Immature natural killer cell (primary cell): ENCODE results near the gene USP3. TPM values are rescaled to one million over a fixed set of nuclear protein-coding genes. Genes with fewer than 3 reads are reported as not detected.
A peak's percentile ranks its signal among the peaks of the same experiment; 100 is the strongest.

Experiments
- DNase-seq, 3 donors: peaks; one replicate each; pipeline ENCODE4 v3.0.0; 2022; ENCODE audit warnings: mixed read lengths in 1 of 3
- H3K27ac Mint-ChIP-seq, 6 donors: one replicate each; pipeline ENCODE4 v1.8.0; 2020; ENCODE audit warnings: mixed read lengths in 6 of 6, mild to moderate bottlenecking in 5 of 6, inconsistent platforms in 4 of 6, moderate library complexity in 3 of 6
- H3K27me3 Mint-ChIP-seq, 3 donors: one replicate each; pipeline ENCODE4 v1.8.0; 2020 to 2021; ENCODE audit warnings: low read depth in 3 of 3, mild to moderate bottlenecking in 3 of 3, mixed read lengths in 3 of 3, moderate library complexity in 3 of 3, inconsistent platforms in 1 of 3
- H3K36me3 Mint-ChIP-seq, 3 donors: one replicate each; pipeline ENCODE4 v1.8.0; 2020; ENCODE audit warnings: mixed read lengths in 3 of 3, inconsistent platforms in 2 of 3, mild to moderate bottlenecking in 2 of 3
- H3K4me1 Mint-ChIP-seq, 2 donors: one replicate each; pipeline ENCODE4 v1.8.0; 2020; ENCODE audit warnings: inconsistent platforms in 2 of 2, mild to moderate bottlenecking in 2 of 2, mixed read lengths in 2 of 2, moderate library complexity in 1 of 2
- H3K4me3 Mint-ChIP-seq, 5 donors: one replicate each; pipeline ENCODE4 v1.8.0; 2020; ENCODE audit warnings: mild to moderate bottlenecking in 5 of 5, mixed read lengths in 5 of 5, inconsistent platforms in 3 of 5, moderate library complexity in 3 of 5
- H3K9me3 Mint-ChIP-seq, 6 donors: one replicate each; pipeline ENCODE4 v1.8.0; 2020; ENCODE audit warnings: mild to moderate bottlenecking in 6 of 6, mixed read lengths in 6 of 6, inconsistent platforms in 4 of 6, moderate library complexity in 3 of 6
- polyA plus RNA-seq, 3 donors: library from polyadenylated mRNA; unstranded; fragments of 300-500 nt; fragmentation: Illumina TruSeq; gene quantifications; one replicate each; pipeline ENCODE4 v1.2.3, GENCODE V29; 2021

USP3 gene
- polyA plus RNA-seq, 3 donors from 2014 or later: 24.7 to 39.1 (median 32.9) TPM

- no peaks in the 10 kb centered on the region for H3K9me3 Mint-ChIP-seq
- DNase-seq: no peak
- H3K27ac Mint-ChIP-seq: peak overlapping the region; percentile 10 to 73 (median 64)
- peaks cover 7 to 35% (median 13%) of the 10 kb centered on the region in 3 donors for H3K36me3 Mint-ChIP-seq
- peaks cover 3 to 9% (median 4%) of the 10 kb centered on the region in 3 donors for H3K27me3 Mint-ChIP-seq
- no peak overlapping the region for H3K4me3 Mint-ChIP-seq
- H3K4me1 Mint-ChIP-seq: peaks cover 11 to 31% of the 10 kb centered on the region in 2 donors
Observed at GRCh38 chr15:63593705-63594671, 89.6 kb downstream of the USP3 start.

- Mint-ChIP-seq H3K9me3 (no peaks in the 10 kb centered on the region), H3K27ac (peak overlapping the region in 4 of 6 donors; percentile 34 to 66 (median 50)), H3K27me3 (peaks cover 3 to 12% (median 4%) of the 10 kb centered on the region in 3 donors), H3K4me3 (no peak overlapping the region), H3K4me1 (peaks cover 17 to 31% of the 10 kb centered on the region in 2 donors), H3K36me3 (peaks cover 7 to 24% (median 8%) of the 10 kb centered on the region in 3 donors)
- no peak for DNase-seq
Observed at GRCh38 chr15:63595065-63595464, 90.7 kb downstream of the USP3 start.

- DNase-seq: no peak
- Mint-ChIP-seq H3K27me3 (peaks cover 6 to 13% (median 10%) of the 10 kb centered on the region in 3 donors), H3K36me3 (peaks cover 7 to 21% (median 8%) of the 10 kb centered on the region in 3 donors), H3K9me3 (no peaks in the 10 kb centered on the region), H3K4me1 (peaks cover 20 to 31% of the 10 kb centered on the region in 2 donors), H3K4me3 (no peak overlapping the region), H3K27ac (peak overlapping the region in 5 of 6 donors; percentile 3 to 74 (median 54))
Observed at GRCh38 chr15:63595688-63596087, 91.3 kb downstream of the USP3 start.

GRCh38 chr15:63596676-63597037, 92.3 kb downstream of the USP3 start:
- peaks cover under 1 to 12% (median under 1%) of the 10 kb centered on the region in 3 donors for H3K36me3 Mint-ChIP-seq
- H3K9me3 Mint-ChIP-seq: no peaks in the 10 kb centered on the region
- H3K27ac Mint-ChIP-seq: peak overlapping the region in 4 of 6 donors; percentile 35 to 74 (median 65)
- H3K27me3 Mint-ChIP-seq: peaks cover 12 to 20% (median 16%) of the 10 kb centered on the region in 3 donors
- H3K4me1 Mint-ChIP-seq: peaks cover 19 to 29% of the 10 kb centered on the region in 2 donors
- no peak for DNase-seq
- H3K4me3 Mint-ChIP-seq: no peak overlapping the region

- peaks cover 24 to 30% of the 10 kb centered on the region in 2 donors for H3K4me1 Mint-ChIP-seq
- no peaks in the 10 kb centered on the region for H3K9me3 Mint-ChIP-seq
- peaks cover 0 to 11% (median 0%) of the 10 kb centered on the region in 3 donors for H3K36me3 Mint-ChIP-seq
- DNase-seq: no peak
- H3K4me3 Mint-ChIP-seq: peak within 1 kb of the TSS in 1 of 5 donors; percentile 48
- H3K27ac Mint-ChIP-seq: peak within 1 kb of the TSS in 5 of 6 donors; percentile 35 to 74 (median 59)
- peaks cover 12 to 20% (median 17%) of the 10 kb centered on the region in 3 donors for H3K27me3 Mint-ChIP-seq
Observed at GRCh38 chr15:63597038-63597790, 92.8 kb downstream of the USP3 start, which contains the start of gene FBXL22. Gene FBXL22, plus strand, starts transcription at chr15:63597387. Its CDS starts 6 bp downstream, at chr15:63597393.

- H3K9me3 Mint-ChIP-seq: no peaks in the 10 kb centered on the region
- H3K4me3 Mint-ChIP-seq: no peak overlapping the region
- H3K27ac Mint-ChIP-seq: no peak overlapping the region
- DNase-seq: no peak
- peaks cover 28 to 32% of the 10 kb centered on the region in 2 donors for H3K4me1 Mint-ChIP-seq
- peaks cover 12 to 24% (median 17%) of the 10 kb centered on the region in 3 donors for H3K27me3 Mint-ChIP-seq
- H3K36me3 Mint-ChIP-seq: peaks cover 0 to 8% (median 0%) of the 10 kb centered on the region in 3 donors
Observed at GRCh38 chr15:63597821-63598220, 93.4 kb downstream of the USP3 start.

GRCh38 chr15:63598473-63599400, 94.3 kb downstream of the USP3 start:
- H3K9me3 Mint-ChIP-seq: no peaks in the 10 kb centered on the region
- H3K27me3 Mint-ChIP-seq: peaks cover 12 to 26% (median 20%) of the 10 kb centered on the region in 3 donors
- no peak for DNase-seq
- H3K4me1 Mint-ChIP-seq: peaks cover 31 to 34% of the 10 kb centered on the region in 2 donors
- peak overlapping the region; percentile 6 to 75 (median 40) for H3K4me3 Mint-ChIP-seq
- H3K27ac Mint-ChIP-seq: peak overlapping the region in 5 of 6 donors; percentile 12 to 78 (median 57)
- peaks cover 0 to 4% (median 0%) of the 10 kb centered on the region in 3 donors for H3K36me3 Mint-ChIP-seq

- H3K27me3 Mint-ChIP-seq: peaks cover 12 to 26% (median 20%) of the 10 kb centered on the region in 3 donors
Observed at GRCh38 chr15:63599401-63600000, 95.1 kb downstream of the USP3 start.

GRCh38 chr15:63600001-63600615, 95.7 kb downstream of the USP3 start:
- peaks cover 34 to 35% of the 10 kb centered on the region in 2 donors for H3K4me1 Mint-ChIP-seq
- no peaks in the 10 kb centered on the region for H3K36me3 Mint-ChIP-seq
- peak overlapping the region; percentile 75 to 96 (median 81) for H3K4me3 Mint-ChIP-seq

More at GRCh38 chr15:63599401-63600000, 95.1 kb downstream of the USP3 start:
- Mint-ChIP-seq H3K4me1 (peaks cover 34 to 36% of the 10 kb centered on the region in 2 donors), H3K9me3 (no peaks in the 10 kb centered on the region), H3K36me3 (peaks cover 0 to 3% (median 0%) of the 10 kb centered on the region in 3 donors), H3K4me3 (peak overlapping the region; percentile 75 to 96 (median 81)), H3K27ac (peak overlapping the region; percentile 45 to 89 (median 76))
- DNase-seq: peak in 2 of 3 donors; percentile 16

GRCh38 chr15:63600616-63601025, 96.2 kb downstream of the USP3 start:
- peak overlapping the region; percentile 89 to 95 (median 92) for H3K27ac Mint-ChIP-seq

More at GRCh38 chr15:63600001-63600615, 95.7 kb downstream of the USP3 start:
- Mint-ChIP-seq H3K9me3 (no peaks in the 10 kb centered on the region), H3K27ac (peak overlapping the region; percentile 56 to 89 (median 76)), H3K27me3 (peaks cover 12 to 24% (median 20%) of the 10 kb centered on the region in 3 donors)
- DNase-seq: peak in 1 of 3 donors; percentile 4

GRCh38 chr15:63601026-63601703, 96.8 kb downstream of the USP3 start:
- DNase-seq: peak; percentile 62 to 67 (median 63)
- Mint-ChIP-seq H3K27ac (peak overlapping the region; percentile 89 to 95 (median 92)), H3K9me3 (no peaks in the 10 kb centered on the region), H3K36me3 (no peaks in the 10 kb centered on the region), H3K4me3 (peak overlapping the region; percentile 95 to 96 (median 95)), H3K4me1 (peaks cover 35 to 42% of the 10 kb centered on the region in 2 donors), H3K27me3 (peaks cover 12 to 24% (median 20%) of the 10 kb centered on the region in 3 donors)

More at GRCh38 chr15:63600616-63601025, 96.2 kb downstream of the USP3 start:
- DNase-seq: peak; percentile 91 to 94 (median 93)
- peaks cover 12 to 24% (median 20%) of the 10 kb centered on the region in 3 donors for H3K27me3 Mint-ChIP-seq
- H3K36me3 Mint-ChIP-seq: no peaks in the 10 kb centered on the region
- peaks cover 35 to 37% of the 10 kb centered on the region in 2 donors for H3K4me1 Mint-ChIP-seq
- H3K9me3 Mint-ChIP-seq: no peaks in the 10 kb centered on the region
- H3K4me3 Mint-ChIP-seq: peak overlapping the region; percentile 95 to 96 (median 95)
